NCI-H2227 (cell line): Measurements from ENCODE around the gene ARHGAP1.

Experiments used
- DNase-seq: peaks from one replicate; lab custom pipeline; 2025; ENCODE audit not compliant: unreplicated experiment; lab: John Stamatoyannopoulos, UW

ARHGAP1 gene

DNA sequence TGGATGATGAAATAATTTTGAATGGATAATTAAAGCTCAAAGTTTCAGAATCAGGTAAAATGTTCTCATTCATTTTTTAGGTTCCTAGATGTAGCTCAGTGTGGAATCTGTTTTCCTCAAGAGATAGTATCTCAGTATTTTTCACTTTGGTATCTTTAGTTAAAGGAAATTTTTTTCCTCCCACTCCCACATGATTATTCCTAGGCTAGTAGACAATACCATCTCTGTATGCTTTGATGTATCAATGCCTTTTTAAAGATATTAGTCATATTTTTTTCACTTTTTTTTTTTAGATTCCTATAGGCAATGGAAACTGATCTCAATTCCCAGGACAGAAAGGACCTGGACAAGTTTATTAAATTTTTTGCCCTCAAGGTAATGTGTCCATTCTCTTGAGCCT, 56.4 kb downstream of the ARHGAP1 start:
- no peak for DNase-seq

DNA sequence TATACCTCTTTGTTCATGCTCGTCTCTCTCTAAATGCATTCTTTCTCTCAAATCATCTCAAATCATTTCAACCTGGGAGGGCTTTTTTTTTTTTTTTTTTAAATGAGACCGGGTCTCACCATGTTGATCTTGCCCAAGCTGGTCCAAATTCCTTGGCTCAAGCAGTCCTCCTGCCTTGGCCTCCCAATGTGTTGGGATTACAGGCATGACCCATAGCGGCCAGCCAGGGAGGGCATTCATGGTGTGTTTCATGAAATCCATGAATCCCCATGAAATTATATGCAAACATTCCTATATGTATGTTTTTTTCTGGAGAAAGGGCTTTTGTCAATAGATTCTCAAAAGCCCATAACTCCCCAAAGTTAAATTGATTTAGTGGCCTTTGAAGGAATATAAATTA, 56.9 kb downstream of the ARHGAP1 start:
- no peak for DNase-seq

DNA sequence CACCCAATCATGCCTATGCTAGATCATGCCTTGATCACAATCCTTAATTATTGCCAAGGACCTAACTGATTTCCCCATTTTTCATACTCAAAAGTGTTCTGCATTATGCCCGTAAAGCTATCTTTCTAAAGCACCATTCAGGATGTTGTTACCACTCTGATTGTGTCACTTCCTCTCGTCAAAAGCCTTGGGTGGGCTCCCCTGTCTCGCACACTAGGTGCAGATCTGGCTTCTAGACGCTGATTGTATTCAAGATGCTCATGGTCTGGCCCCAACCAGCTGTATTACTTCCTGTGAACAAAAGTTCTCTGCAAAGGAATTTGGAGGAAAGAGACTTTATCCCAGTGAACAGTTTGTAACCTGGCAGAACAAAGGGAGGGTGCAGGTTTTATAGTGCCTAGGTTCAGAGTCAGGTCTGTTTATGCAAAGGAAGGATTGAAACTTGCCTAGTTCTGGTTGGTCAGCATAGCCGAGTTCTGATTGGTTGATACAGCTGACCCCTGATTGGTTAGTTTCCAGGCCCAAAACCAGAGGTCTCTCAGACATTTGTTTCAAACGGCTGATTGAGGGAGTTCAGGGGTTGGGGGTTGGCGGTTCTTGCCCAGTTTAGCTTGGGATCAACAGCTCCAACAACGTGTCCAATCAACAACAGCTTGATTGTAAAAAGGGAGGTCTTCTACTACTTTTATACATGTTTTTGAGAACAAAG, 57.6 kb downstream of the ARHGAP1 start:
- DNase-seq, result no peak

DNA sequence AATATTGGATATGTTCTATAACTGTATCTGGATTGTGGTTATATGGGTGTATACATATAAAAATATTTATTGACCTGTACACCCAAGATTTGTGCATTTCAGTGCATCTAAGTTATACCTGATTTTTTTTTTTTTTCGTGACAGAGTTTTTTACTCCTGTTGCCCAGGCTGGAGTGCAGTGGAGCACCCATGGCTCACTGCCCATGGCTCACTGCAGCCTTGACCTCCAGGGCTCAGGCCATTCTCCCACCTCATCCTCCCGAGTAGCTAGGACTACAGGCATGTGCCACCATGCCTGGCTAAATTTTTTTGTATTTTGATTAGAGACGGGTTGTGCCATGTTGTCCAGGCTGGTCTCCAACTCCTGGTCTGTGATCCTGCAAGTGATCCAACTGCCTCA, 58.8 kb downstream of the ARHGAP1 start:
- no peak for DNase-seq

DNA sequence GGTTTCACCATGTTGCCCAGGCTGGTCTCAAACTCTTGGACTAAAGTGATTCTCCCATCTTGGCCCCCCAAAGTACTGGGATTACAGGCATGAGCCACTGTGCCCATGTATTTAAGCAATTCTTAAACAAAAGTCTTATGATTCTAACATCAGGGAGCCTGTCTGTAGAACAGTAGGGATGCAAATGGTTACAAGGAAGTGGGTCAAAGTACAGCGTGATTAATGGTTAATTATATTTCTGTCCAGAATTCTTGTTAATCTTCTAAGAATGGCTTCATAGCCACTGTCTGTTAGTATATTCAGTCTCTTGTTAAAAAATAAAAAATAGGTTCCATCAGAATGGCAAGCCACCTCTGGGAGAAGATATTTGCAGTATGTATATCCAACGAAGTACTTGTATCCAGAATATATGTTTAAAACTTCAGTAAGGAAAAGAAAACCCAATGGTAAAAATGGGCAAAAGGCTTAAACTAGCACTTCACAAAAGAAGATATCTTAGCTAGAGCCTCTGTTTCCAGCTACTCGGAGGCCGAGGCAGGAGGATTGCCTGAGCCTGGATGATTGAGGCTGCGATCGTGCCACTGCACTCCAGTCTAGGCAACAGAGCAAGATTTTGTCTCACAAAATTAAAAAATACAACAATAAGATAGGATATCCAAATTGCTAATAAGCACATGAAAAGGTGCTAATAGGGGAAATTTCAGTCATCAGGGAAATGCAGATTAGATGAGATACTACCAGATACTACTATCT, 60.2 kb downstream of the ARHGAP1 start:
- DNase-seq, result no peak

DNA sequence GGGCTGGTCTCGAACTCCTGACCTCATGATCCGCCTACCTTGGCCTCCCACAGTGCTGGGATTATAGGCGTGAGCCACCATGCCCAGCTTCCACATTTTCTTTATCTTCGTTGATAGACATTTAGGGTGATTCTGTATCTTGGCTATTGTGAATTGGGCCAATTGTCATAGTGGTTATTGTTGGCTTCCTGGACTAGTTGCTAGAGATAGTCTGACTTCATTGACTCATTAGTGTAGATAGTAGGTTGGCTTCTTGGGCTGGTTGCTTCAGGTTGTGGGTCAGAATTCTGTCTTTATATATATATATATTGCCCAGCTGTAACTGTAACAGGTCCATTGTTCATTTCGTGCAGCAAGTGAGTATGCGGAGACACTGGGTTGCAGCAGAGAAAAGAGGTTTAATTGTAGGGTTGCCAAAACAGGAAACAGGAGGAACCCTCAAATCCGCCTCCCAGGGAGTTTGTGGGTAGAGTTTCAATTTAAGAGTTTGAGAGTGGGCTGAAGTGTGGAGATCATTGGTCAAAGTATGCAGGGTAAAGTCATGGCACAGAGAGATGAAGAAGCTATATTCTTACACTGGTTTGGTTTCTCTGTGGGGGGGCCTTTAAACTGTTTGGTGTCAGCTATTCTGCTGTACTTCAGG, 61.1 kb downstream of the ARHGAP1 start:
- peak; percentile 10 for DNase-seq

DNA sequence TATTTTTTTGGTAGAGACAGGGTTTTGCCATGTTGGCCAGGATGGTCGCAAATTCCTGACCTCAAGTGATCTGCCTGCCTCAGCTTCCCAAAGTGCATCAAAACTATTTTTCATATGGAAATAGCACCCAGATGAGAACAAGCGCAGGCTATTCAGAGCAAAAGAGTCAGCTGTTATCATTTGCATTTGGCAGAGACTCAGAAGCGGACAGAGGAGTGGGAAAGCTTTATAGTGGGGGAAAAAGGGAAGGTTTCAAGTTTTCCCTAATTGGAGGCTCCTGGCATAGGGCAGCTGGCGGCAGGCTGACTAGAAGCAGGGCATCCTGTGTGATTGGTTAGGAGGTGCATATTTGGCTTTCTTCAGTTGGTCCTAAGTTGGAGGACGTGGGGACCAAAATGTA, 62.9 kb downstream of the ARHGAP1 start:
- DNase-seq, result no peak

DNA sequence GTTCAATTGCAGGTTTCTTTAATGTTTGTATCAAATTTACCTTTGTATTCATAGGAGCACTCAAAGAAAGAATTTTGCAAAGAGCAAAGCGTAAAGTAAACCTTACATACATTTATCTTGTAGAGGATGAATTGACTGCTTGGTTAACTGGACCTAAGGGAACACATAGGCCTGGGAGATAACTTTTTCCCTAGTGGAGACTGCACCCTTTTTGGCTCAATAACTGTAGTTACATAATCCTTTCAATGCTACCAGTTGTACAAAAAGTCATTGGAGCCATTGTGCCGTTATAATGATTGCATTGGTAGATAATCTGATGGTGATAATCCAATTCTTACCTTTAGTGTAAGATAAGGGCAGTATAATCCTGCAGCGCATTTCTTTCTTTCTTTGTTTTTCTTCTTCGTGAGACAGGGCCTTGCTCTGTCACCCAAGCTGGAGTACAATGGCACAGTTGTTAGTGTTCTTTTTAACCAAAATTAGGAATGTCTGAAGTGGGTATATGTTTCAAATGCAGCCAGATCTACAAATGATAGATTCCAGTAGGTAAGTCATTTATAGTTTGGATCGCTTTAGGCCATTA, 64.8 kb downstream of the ARHGAP1 start:
- no peak for DNase-seq

DNA sequence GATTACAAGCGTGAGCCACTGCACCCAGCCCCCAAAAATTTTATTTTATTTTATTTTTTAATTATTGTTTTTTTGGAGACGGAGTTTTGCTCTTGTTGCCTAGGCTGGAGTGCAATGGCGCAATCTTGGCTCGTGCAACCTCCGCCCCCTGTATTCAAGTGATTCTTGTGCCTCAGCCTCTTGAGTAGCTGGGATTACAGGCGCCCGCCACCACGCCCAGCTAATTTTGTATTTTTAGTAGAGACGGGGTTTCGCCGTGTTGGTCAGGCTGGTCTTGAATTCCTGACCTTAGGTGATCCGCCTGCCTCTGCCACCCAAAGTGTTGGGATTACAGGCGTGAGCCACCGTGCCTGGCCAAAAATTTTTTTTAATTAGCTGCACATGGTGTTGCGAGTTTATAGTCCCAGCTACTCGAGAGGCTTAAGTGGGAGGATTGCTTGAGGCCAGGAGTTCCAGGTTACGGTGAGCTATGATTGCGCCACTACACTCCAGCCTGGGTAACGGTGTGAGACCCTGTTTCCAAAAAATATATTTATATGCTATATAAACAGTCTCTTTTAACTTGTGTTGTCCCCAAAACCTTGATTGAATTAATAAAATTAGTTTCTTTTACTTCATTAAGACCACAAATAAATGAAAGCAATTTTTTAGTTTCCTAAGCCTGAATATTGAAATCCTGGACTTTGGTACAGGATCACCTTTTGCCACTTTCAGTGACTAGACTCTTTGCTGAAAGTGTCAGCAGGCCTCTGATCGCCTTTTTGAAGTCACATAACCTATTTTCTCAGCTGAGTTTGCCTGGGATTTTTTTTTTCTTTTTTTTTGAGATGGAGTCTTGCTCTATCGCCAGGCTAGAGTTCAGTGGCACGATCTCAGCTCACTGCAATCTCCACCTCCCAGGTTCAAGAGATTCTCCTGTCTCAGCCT, 66.9 kb downstream of the ARHGAP1 start:
- no peak for DNase-seq

DNA sequence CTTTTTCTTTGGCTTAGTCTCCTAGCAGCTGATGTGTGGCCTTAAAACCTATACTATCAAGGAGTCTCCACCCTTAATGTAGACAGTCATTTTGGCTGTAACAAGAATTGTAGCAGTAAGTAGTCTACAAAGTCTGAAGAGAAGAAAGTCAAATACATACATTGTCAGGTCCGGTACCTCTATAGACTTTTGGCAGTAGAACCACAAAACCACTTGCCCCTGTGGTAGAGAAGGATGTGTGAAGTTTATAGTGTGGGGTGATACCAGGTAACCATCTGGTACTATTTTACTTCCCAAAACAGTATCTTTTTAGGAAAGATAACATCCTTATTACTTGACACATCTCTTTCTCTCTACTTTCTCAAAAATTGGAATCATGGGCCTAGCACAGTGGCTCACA, 67.9 kb downstream of the ARHGAP1 start:
- no peak for DNase-seq

DNA sequence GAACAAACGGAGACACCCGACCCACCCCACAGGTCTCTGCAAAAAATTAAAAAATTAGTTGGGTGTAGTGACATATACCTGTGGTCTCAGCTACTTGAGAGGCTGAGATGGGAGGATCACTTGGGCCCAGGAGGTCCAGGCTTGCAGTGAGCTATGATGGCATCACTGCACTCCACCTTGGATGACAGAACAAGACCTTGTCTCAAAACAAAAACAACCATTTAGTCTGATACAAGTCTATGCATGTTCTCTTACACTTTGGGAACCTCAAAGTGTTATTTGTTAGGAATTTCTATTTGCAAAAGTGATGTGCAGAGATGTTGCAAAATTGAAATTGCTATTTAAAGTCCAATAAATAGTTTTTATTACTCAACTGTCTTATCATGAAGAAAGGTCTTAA, 68.7 kb downstream of the ARHGAP1 start:
- DNase-seq, result no peak

DNA sequence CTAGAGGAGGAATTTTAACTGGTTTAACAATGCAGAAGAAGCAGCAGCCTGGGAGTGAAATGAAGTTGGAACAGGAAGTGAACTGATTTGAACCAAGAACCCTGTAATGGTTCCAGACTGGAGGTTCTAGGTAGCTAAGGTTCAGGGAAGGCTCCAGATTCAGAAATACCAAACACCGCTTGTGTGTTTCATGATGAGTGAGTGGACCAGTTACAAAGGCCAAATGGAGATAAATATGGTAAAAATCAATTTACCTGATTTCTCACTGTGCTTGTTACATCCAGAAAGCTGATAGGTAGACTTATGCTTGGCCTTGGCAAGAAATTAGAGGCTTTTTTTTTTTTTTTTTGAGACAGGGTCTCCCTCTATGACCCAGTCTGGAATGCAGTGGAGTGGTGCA, 70.2 kb downstream of the ARHGAP1 start:
- no peak for DNase-seq

DNA sequence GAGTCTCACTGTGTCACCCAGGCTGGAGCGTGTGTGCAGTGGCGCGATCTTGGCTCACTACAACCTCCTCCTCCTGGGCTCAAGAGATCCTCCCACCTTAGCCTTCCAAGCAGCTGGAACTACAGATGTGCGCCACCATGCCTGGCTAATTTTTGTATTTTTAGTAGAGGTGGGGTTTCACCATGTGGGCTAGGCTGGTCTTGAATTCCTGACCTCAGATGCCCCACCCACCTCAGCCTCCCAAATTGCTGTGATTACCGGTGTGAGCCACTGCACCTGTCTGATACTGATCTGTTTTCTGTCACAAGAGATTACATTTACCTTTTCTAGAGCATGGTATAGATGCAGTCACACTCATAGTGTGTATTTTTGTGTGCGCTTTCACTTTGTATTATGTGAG, 71.5 kb downstream of the ARHGAP1 start:
- DNase-seq, result no peak
